Gastrocnemius medialis (tissue), 4 donors: ENCODE results near the gene SMARCD3. TPM values are rescaled to one million over a fixed set of nuclear protein-coding genes. Genes with fewer than 3 reads are reported as not detected.

Experiments used
- ATAC-seq, 2 donors: fragments of 150-250 bp; one replicate each; pipeline ENCODE4 v1.9.1; 2016
- DNase-seq, 2 donors: peaks; one replicate each; pipeline ENCODE4 v3.0.0-alpha.2; 2019
- H3K27ac ChIP-seq, 4 donors: fragments of 200-600 bp; sonication (generic); 1 replicate in 1 of 4; 2 replicates in 3 of 4; pipeline ENCODE4 v1.5.1; 2016 to 2018; ENCODE audit warnings: mild to moderate bottlenecking in 2 of 4, moderate library complexity in 1 of 4
- H3K27me3 ChIP-seq, 3 donors: fragments of 200-600 bp; sonication (generic) in 2 of 3; 1 replicate in 1 of 3; 2 replicates in 2 of 3; pipeline versions ENCODE4 v1.5.1 to v1.6.0; 2016 to 2019; ENCODE audit warnings: mild to moderate bottlenecking in 1 of 3, moderate library complexity in 1 of 3
- H3K36me3 ChIP-seq, 2 donors: fragments of 200-600 bp; sonication (generic) in 1 of 2; one replicate each; pipeline ENCODE4 v1.5.1; 2017 to 2018
- H3K4me1 ChIP-seq, 2 donors: fragments of 200-600 bp; sonication (generic) in 1 of 2; one replicate each; pipeline ENCODE4 v1.5.1; 2016 to 2017; ENCODE audit warnings: mild to moderate bottlenecking in 2 of 2
- H3K4me3 ChIP-seq, 4 donors: fragments of 200-600 bp; sonication (generic) in 3 of 4; 1 replicate in 1 of 4; 2 replicates in 3 of 4; pipeline ENCODE4 v1.5.1; 2016 to 2019; ENCODE audit warnings: mild to moderate bottlenecking in 2 of 4
- H3K9me3 ChIP-seq, 3 donors: fragments of 200-600 bp; sonication (generic) in 2 of 3; 1 replicate in 1 of 3; 2 replicates in 2 of 3; pipeline ENCODE4 v1.5.1; 2016 to 2019
- CTCF ChIP-seq, 5 experiments: fragments of 450-650 bp in 3 of 5; fragments of 200-600 bp in 2 of 5; sonication (generic) in 2 of 5; IDR thresholded peaks in 4 of 5; conservative IDR thresholded peaks in 1 of 5; 1 replicate in 4 of 5; 2 replicates in 1 of 5; pipeline ENCODE4 v1.5.1; 2016 to 2019; ENCODE audit warnings: antibody characterized with exemption in 5 of 5, mild to moderate bottlenecking in 3 of 5, moderate library complexity in 3 of 5
- POLR2A ChIP-seq, 2 donors: fragments of 450-650 bp; IDR thresholded peaks; one replicate each; pipeline ENCODE4 v1.6.1; 2017; ENCODE audit warnings: antibody characterized with exemption in 2 of 2, mild to moderate bottlenecking in 2 of 2, moderate library complexity in 2 of 2
- in situ Hi-C, 4 donors: fragments of 200-750 bp; cut with MboI; loops; one replicate each; pipeline versions ENCODE4 v1.15.0 to v1.8.0; 2017; ENCODE audit warnings: low sequenced_read_pairs in 4 of 4
- intact Hi-C: fragments of 100-400 bp; cut with DNase I; formaldehyde crosslinking; loops from one replicate; pipeline ENCODE4 v1.15.1; 2023; ENCODE audit warnings: low total_unique reads
- total RNA-seq, 4 donors: library from RNA; depleted of rRNA; stranded (reverse); fragments of >200 nt; gene quantifications; one replicate each; pipeline versions ENCODE4 v1.1.0 to v1.2.3, GENCODE V29; 2016

SMARCD3 gene
- total RNA-seq, 4 donors from 2014 or later: 41.8 to 103 (median 75.4) TPM

GRCh38 chr7:151254851-151255250 lies 6.4 kb upstream of the SMARCD3 start:
- DNase-seq: no peak
- Histone ChIP-seq H3K27me3 (no peaks in the 10 kb centered on the region), H3K4me1 (peaks cover 22 to 31% of the 10 kb centered on the region in 2 donors), H3K27ac (no peak overlapping the region), H3K4me3 (no peak overlapping the region), H3K36me3 (no peaks in the 10 kb centered on the region), H3K9me3 (no peaks in the 10 kb centered on the region)
- TF ChIP-seq CTCF (IDR thresholded peaks at IDR 0.05 in 4 of 5, conservative IDR thresholded peaks at IDR 0.05 in 1 of 5) (no peak), POLR2A (IDR thresholded peaks at IDR 0.05) (no peak)
- in situ Hi-C loops (no loop called here), intact Hi-C loops (loop anchor here (5.0 kb wide), 1 partner anchor 87 kb away; the partner anchor contains the start of gene NUB1)
- no peak for ATAC-seq

GRCh38 chr7:151254316-151254715 lies 5.8 kb upstream of the SMARCD3 start:
- no peak overlapping the region for H3K4me3 ChIP-seq
- no peaks in the 10 kb centered on the region for H3K9me3 ChIP-seq
- DNase-seq (no peak), ATAC-seq (no peak)
- in situ Hi-C loops (no loop called here), intact Hi-C loops (loop anchor here (5.0 kb wide), 1 partner anchor 88 kb away; the partner anchor contains the start of gene NUB1)
- H3K27ac ChIP-seq: no peak overlapping the region
- peaks cover 27 to 35% of the 10 kb centered on the region in 2 donors for H3K4me1 ChIP-seq
- H3K27me3 ChIP-seq: no peaks in the 10 kb centered on the region
- no peaks in the 10 kb centered on the region for H3K36me3 ChIP-seq
- TF ChIP-seq POLR2A (IDR thresholded peaks at IDR 0.05) (no peak), CTCF (IDR thresholded peaks at IDR 0.05 in 4 of 5, conservative IDR thresholded peaks at IDR 0.05 in 1 of 5) (no peak)

- TF ChIP-seq POLR2A (IDR thresholded peaks at IDR 0.05) (no peak), CTCF (IDR thresholded peaks at IDR 0.05 in 4 of 5, conservative IDR thresholded peaks at IDR 0.05 in 1 of 5) (no peak)
- no peaks in the 10 kb centered on the region for H3K36me3 ChIP-seq
- in situ Hi-C loops: no loop called here
- peak overlapping the region; percentile 92 to 100 (median 98) for H3K27ac ChIP-seq
- H3K9me3 ChIP-seq: no peaks in the 10 kb centered on the region
- ATAC-seq (no peak), DNase-seq (no peak)
- H3K4me1 ChIP-seq: peaks cover 28 to 36% of the 10 kb centered on the region in 2 donors
- intact Hi-C loops: loop anchor here (5.0 kb wide), 1 partner anchor 89 kb away; the partner anchor contains the start of gene NUB1
- H3K27me3 ChIP-seq: no peaks in the 10 kb centered on the region
- peak overlapping the region in 2 of 4 donors; percentile 64 to 94 for H3K4me3 ChIP-seq
Measured at GRCh38 chr7:151252961-151253711, 4.6 kb upstream of the SMARCD3 start.

GRCh38 chr7:151252561-151252835 lies 4.0 kb upstream of the SMARCD3 start:
- Histone ChIP-seq H3K4me1 (peaks cover 28 to 42% of the 10 kb centered on the region in 2 donors), H3K4me3 (peak overlapping the region; percentile 64 to 94 (median 78)), H3K36me3 (no peaks in the 10 kb centered on the region), H3K9me3 (no peaks in the 10 kb centered on the region), H3K27me3 (no peaks in the 10 kb centered on the region), H3K27ac (peak overlapping the region; percentile 92 to 100 (median 98))
- intact Hi-C loops (loop anchor here (5.0 kb wide), 1 partner anchor 90 kb away; the partner anchor contains the start of gene NUB1), in situ Hi-C loops (no loop called here)
- ATAC-seq (no peak), DNase-seq (no peak)
- no peak for TF ChIP-seq CTCF (IDR thresholded peaks at IDR 0.05 in 4 of 5, conservative IDR thresholded peaks at IDR 0.05 in 1 of 5)
- TF ChIP-seq POLR2A (IDR thresholded peaks at IDR 0.05): no peak
